H9 (cell line): ENCODE measurements around the gene FTO. TPM values are rescaled to one million over a fixed set of nuclear protein-coding genes. Genes with fewer than 3 reads are reported as not detected.

Experiments used
- DNase-seq: peaks from one replicate; pipeline ENCODE4 v3.0.0-alpha.2; 2017
- H2AFZ ChIP-seq: one replicate; pipeline ENCODE4 v1.6.1; 2013; ENCODE audit warnings: mild to moderate bottlenecking, low read length, control low read depth, moderate library complexity
- H2AK5ac ChIP-seq: 2 replicates; pipeline ENCODE4 v1.6.1; 2013; ENCODE audit warnings: low read length, control low read depth, mixed read lengths; ENCODE audit not compliant: insufficient read length
- H2BK120ac ChIP-seq: one replicate; pipeline ENCODE4 v1.6.1; 2013; ENCODE audit warnings: low read depth, mild to moderate bottlenecking, low read length, control low read depth, inconsistent platforms; ENCODE audit not compliant: poor library complexity, severe bottlenecking
- H2BK12ac ChIP-seq: 2 replicates; pipeline ENCODE4 v1.6.1; 2013; ENCODE audit warnings: low read length, control low read depth, mixed read lengths, low read depth; ENCODE audit not compliant: insufficient read length
- H2BK15ac ChIP-seq: 2 replicates; pipeline ENCODE4 v1.6.1; 2013; ENCODE audit warnings: low read depth, low read length, control low read depth
- H2BK20ac ChIP-seq: one replicate; pipeline ENCODE4 v1.6.1; 2013; ENCODE audit warnings: low read depth, mild to moderate bottlenecking, low read length, control low read depth, inconsistent platforms; ENCODE audit not compliant: poor library complexity, severe bottlenecking
- H2BK5ac ChIP-seq: 2 replicates; pipeline ENCODE4 v1.6.1; 2013; ENCODE audit warnings: low read length, control low read depth, mixed read lengths; ENCODE audit not compliant: insufficient read length
- H3K14ac ChIP-seq: 2 replicates; pipeline ENCODE4 v1.6.1; 2013; ENCODE audit warnings: low read length, control low read depth; ENCODE audit not compliant: insufficient read depth
- H3K18ac ChIP-seq: 2 replicates; pipeline ENCODE4 v1.6.1; 2013; ENCODE audit warnings: low read depth, mild to moderate bottlenecking, mixed read lengths, low read length, control low read depth; ENCODE audit not compliant: insufficient read length
- H3K23ac ChIP-seq: 2 replicates; pipeline ENCODE4 v1.6.1; 2013; ENCODE audit warnings: low read length, control low read depth, mixed read lengths, low read depth; ENCODE audit not compliant: insufficient read length
- H3K23me2 ChIP-seq: 2 replicates; pipeline ENCODE4 v1.6.1; 2013; ENCODE audit warnings: low read depth, mild to moderate bottlenecking, mixed read lengths, low read length, control low read depth; ENCODE audit not compliant: insufficient read length, poor library complexity, severe bottlenecking
- H3K27ac ChIP-seq: 2 replicates; pipeline ENCODE4 v1.5.1; 2013; ENCODE audit warnings: low read length, control low read depth, mixed read lengths, low read depth; ENCODE audit not compliant: insufficient read length
- H3K27me3 ChIP-seq: 2 replicates; pipeline ENCODE4 v1.6.1; 2013; ENCODE audit warnings: low read length, control low read depth, inconsistent platforms; ENCODE audit not compliant: insufficient read depth
- H3K4ac ChIP-seq: 2 replicates; pipeline ENCODE4 v1.6.1; 2013; ENCODE audit warnings: low read depth, mild to moderate bottlenecking, control low read depth, inconsistent platforms, low read length, moderate library complexity
- H3K4me1 ChIP-seq: 2 replicates; pipeline ENCODE4 v1.6.1; 2013; ENCODE audit warnings: low read length, control low read depth, inconsistent platforms; ENCODE audit not compliant: insufficient read depth
- H3K4me2 ChIP-seq: 2 replicates; pipeline ENCODE4 v1.6.1; 2013; ENCODE audit warnings: low read length, control low read depth, mixed read lengths; ENCODE audit not compliant: insufficient read length, insufficient read depth
- H3K56ac ChIP-seq: 2 replicates; pipeline ENCODE4 v1.6.1; 2013; ENCODE audit warnings: low read depth, mild to moderate bottlenecking, mixed read lengths, low read length, control low read depth; ENCODE audit not compliant: insufficient read length
- H3K79me1 ChIP-seq: 2 replicates; pipeline ENCODE4 v1.6.1; 2013; ENCODE audit warnings: low read depth, mild to moderate bottlenecking, moderate library complexity, low read length, control low read depth, inconsistent platforms; ENCODE audit not compliant: insufficient read depth, poor library complexity, severe bottlenecking
- H3K79me2 ChIP-seq: 2 replicates; pipeline ENCODE4 v1.6.1; 2013; ENCODE audit warnings: low read length, control low read depth, inconsistent platforms; ENCODE audit not compliant: insufficient read depth
- H3K9ac ChIP-seq: 2 replicates; pipeline ENCODE4 v1.6.1; 2013; ENCODE audit warnings: low read length, control low read depth, mixed read lengths; ENCODE audit not compliant: insufficient read length; ENCODE audit errors: extremely low read depth
- H3K9me3 ChIP-seq: one replicate; pipeline ENCODE4 v1.6.1; 2013; ENCODE audit warnings: low read depth, low read length, inconsistent platforms; ENCODE audit not compliant: control insufficient read depth
- H3T11ph ChIP-seq: one replicate; pipeline ENCODE4 v1.6.1; 2013; ENCODE audit warnings: mild to moderate bottlenecking, low read length, control low read depth, inconsistent platforms
- H4K20me1 ChIP-seq: one replicate; pipeline ENCODE4 v1.6.1; 2013; ENCODE audit not compliant: control insufficient read depth, insufficient read length, insufficient read depth
- H4K5ac ChIP-seq: 2 replicates; pipeline ENCODE4 v1.6.1; 2013; ENCODE audit warnings: low read depth, mild to moderate bottlenecking, mixed read lengths, low read length, control low read depth; ENCODE audit not compliant: insufficient read length
- H4K8ac ChIP-seq: replicated peaks from 2 replicates; pipeline ENCODE4 v1.6.1; 2013; ENCODE audit warnings: low read length, control low read depth, mixed read lengths, low read depth; ENCODE audit not compliant: insufficient read length
- H4K91ac ChIP-seq: 2 replicates; pipeline ENCODE4 v1.6.1; 2013; ENCODE audit warnings: low read depth, mild to moderate bottlenecking, moderate library complexity, mixed read lengths, low read length, control low read depth; ENCODE audit not compliant: insufficient read length
- H3K27ac Mint-ChIP-seq, 3 experiments: 2 replicates in 2 of 3; 3 replicates in 1 of 3; pipeline ENCODE4 v1.8.0; 2020 to 2021; ENCODE audit warnings: mixed read lengths in 3 of 3, mild to moderate bottlenecking in 1 of 3, moderate library complexity in 1 of 3
- H3K27me3 Mint-ChIP-seq: 2 replicates; pipeline ENCODE4 v1.8.0; 2021; ENCODE audit warnings: low read depth, mild to moderate bottlenecking, moderate library complexity, mixed read lengths
- H3K36me3 Mint-ChIP-seq, 3 experiments: 2 replicates in 2 of 3; 3 replicates in 1 of 3; pipeline ENCODE4 v1.8.0; 2020 to 2021; ENCODE audit warnings: low read depth in 3 of 3, mixed read lengths in 3 of 3; ENCODE audit not compliant: insufficient read depth in 1 of 3
- H3K4me1 Mint-ChIP-seq, 2 experiments: 2 replicates each; pipeline ENCODE4 v1.8.0; 2020; ENCODE audit warnings: mixed read lengths in 2 of 2
- H3K4me3 Mint-ChIP-seq, 2 experiments: 2 replicates in 1 of 2; 3 replicates in 1 of 2; pipeline ENCODE4 v1.8.0; 2020 to 2021; ENCODE audit warnings: mild to moderate bottlenecking in 2 of 2, mixed read lengths in 2 of 2, moderate library complexity in 1 of 2
- H3K9me3 Mint-ChIP-seq, 2 experiments: 2 replicates in 1 of 2; 3 replicates in 1 of 2; pipeline ENCODE4 v1.8.0; 2020; ENCODE audit warnings: mild to moderate bottlenecking in 2 of 2, mixed read lengths in 2 of 2, moderate library complexity in 1 of 2
- WGBS: extraction: QIAGEN DNeasy Blood & Tissue Kit; methylation state at CpG from one replicate; pipeline ENCODE4 v1.1.7; 2013; ENCODE audit warnings: missing lambda C conversion rate, low lambda C conversion rate, mixed read lengths; ENCODE audit not compliant: insufficient read length; ENCODE audit errors: extremely low coverage; 5-methylcytosine and 5-hydroxymethylcytosine counted together
- total RNA-seq: library from RNA; stranded (reverse); gene quantifications from 2 replicates; pipeline ENCODE4 v1.2.1, GENCODE V29; 2021
- TF ChIP-seq, protein P1 (sequence below): fragments of 200-600 bp; sonication (generic); conservative IDR thresholded peaks from 3 replicates; pipeline ENCODE4 v1.8.0; 2021; ENCODE audit warnings: antibody characterized with exemption, mild to moderate bottlenecking

FTO gene
- total RNA-seq, 1 experiment from 2014 or later, result 67.9 TPM

- Histone ChIP-seq H2AFZ (no peak overlapping the region), H3K18ac (no peak overlapping the region), H3K27me3 (no peaks in the 10 kb centered on the region), H2BK120ac (no peak overlapping the region), H3K14ac (no peak overlapping the region), H3K79me2 (no peaks in the 10 kb centered on the region), H2BK20ac (no peak overlapping the region), H2AK5ac (no peak overlapping the region), H3K4ac (no peak overlapping the region), H4K8ac (no peak overlapping the region), H3K79me1 (no peaks in the 10 kb centered on the region), H3K9me3 (no peaks in the 10 kb centered on the region), H3K23me2 (no peaks in the 10 kb centered on the region), H3K56ac (no peak overlapping the region), H4K20me1 (no peaks in the 10 kb centered on the region), H3K9ac (no peak overlapping the region), H3K4me1 (no peaks in the 10 kb centered on the region), H4K91ac (no peak overlapping the region), H3K4me2 (no peak overlapping the region), H2BK5ac (no peak overlapping the region), H3K23ac (no peak overlapping the region), H3K27ac (no peak overlapping the region), H3T11ph (no peak overlapping the region), H2BK15ac (no peak overlapping the region), H2BK12ac (no peak overlapping the region), H4K5ac (no peak overlapping the region)
- WGBS, result no CpG with 5 or more reads among the region's 2 CpGs
- no peaks in the 10 kb centered on the region for H3K9me3 Mint-ChIP-seq
- H3K4me3 Mint-ChIP-seq, result no peak overlapping the region
- no peak for DNase-seq
- H3K27ac Mint-ChIP-seq, result no peak overlapping the region
- H3K27me3 Mint-ChIP-seq, result no peaks in the 10 kb centered on the region
- no peaks in the 10 kb centered on the region for H3K4me1 Mint-ChIP-seq
- TF ChIP-seq, protein P1, sequence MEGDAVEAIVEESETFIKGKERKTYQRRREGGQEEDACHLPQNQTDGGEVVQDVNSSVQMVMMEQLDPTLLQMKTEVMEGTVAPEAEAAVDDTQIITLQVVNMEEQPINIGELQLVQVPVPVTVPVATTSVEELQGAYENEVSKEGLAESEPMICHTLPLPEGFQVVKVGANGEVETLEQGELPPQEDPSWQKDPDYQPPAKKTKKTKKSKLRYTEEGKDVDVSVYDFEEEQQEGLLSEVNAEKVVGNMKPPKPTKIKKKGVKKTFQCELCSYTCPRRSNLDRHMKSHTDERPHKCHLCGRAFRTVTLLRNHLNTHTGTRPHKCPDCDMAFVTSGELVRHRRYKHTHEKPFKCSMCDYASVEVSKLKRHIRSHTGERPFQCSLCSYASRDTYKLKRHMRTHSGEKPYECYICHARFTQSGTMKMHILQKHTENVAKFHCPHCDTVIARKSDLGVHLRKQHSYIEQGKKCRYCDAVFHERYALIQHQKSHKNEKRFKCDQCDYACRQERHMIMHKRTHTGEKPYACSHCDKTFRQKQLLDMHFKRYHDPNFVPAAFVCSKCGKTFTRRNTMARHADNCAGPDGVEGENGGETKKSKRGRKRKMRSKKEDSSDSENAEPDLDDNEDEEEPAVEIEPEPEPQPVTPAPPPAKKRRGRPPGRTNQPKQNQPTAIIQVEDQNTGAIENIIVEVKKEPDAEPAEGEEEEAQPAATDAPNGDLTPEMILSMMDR, result no peak
- no peaks in the 10 kb centered on the region for H3K36me3 Mint-ChIP-seq
Observed at GRCh38 chr16:53901408-53901807, 197.5 kb downstream of the FTO start.
